ES-I3 (cell line): ENCODE measurements around the gene TTBK1.

Source experiments
- H3K36me3 ChIP-seq: 2 replicates; pipeline ENCODE4 v1.6.1; 2013; ENCODE audit warnings: mild to moderate bottlenecking, low read length, control low read depth, moderate library complexity; ENCODE audit not compliant: insufficient read depth
- H3K4me1 ChIP-seq: 2 replicates; pipeline ENCODE4 v1.6.1; 2013; ENCODE audit warnings: mild to moderate bottlenecking, control low read depth, low read length; ENCODE audit not compliant: insufficient read depth
- H3K9ac ChIP-seq: 2 replicates; pipeline ENCODE4 v1.6.1; 2013; ENCODE audit warnings: low read depth, mild to moderate bottlenecking, low read length, moderate library complexity
- H3K9me3 ChIP-seq: 2 replicates; pipeline ENCODE4 v1.6.1; 2013; ENCODE audit warnings: mild to moderate bottlenecking, low read length, moderate library complexity; ENCODE audit not compliant: control insufficient read depth, insufficient read depth

TTBK1 gene

DNA sequence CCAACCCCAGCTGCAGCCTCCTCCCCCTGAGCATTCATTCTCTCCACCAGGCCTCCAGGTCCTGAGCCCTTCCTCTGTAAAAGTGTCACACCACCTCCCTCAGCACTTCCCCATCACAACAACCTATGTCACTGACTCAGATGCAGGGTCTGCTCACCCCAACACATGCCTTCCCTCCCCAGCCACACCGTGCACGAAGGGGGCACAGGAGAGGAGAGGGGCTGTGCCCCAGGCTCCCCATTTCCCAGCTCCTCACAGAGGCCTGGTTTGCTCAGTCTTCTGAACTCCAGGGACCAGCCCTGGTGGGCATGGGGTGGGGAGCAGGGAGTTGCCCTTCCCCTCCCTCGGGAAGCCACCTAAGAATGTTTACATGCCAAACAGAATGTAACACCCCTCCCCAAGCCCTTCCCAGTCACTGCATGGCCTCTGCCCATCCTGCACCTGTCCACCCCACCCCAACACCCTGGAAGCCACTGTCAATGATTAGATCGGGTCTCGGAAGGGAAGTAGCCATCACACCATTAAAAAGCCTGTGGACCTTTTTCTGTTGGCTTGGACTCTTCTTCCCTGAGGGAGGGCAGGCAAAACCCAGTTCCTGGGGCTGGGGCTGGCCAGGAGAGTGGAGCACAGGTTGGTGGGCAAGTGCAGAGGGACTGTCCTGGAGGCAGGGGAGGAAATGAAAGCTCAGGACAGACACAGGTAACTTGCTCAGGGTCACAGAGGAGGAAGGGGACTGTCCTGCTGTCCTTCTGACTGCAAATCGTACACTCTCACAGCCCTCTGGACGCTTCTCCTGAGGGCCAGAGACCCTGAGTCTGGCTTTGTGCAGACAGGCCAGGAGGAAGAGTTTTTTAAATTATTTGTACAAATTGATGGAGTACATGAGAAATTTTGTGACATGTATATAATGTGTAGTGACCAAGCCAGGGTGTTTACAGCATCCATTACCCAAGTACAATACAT is 44.7 kb downstream of the TTBK1 start:
- H3K9me3 ChIP-seq: no peaks in the 10 kb centered on the region
- H3K4me1 ChIP-seq: peaks cover 12% of the 10 kb centered on the region; the same call in 1 of the 2 replicates
- H3K36me3 ChIP-seq: no peaks in the 10 kb centered on the region
- H3K9ac ChIP-seq: no peak overlapping the region

- H3K4me1 ChIP-seq: peaks cover 12% of the 10 kb centered on the region; the same call in 1 of the 2 replicates
- no peaks in the 10 kb centered on the region for H3K36me3 ChIP-seq
- H3K9ac ChIP-seq: no peak overlapping the region
- no peaks in the 10 kb centered on the region for H3K9me3 ChIP-seq
These were observed 47.1 kb downstream of the TTBK1 start for GRCh38 chr6:43290339-43290904.

DNA sequence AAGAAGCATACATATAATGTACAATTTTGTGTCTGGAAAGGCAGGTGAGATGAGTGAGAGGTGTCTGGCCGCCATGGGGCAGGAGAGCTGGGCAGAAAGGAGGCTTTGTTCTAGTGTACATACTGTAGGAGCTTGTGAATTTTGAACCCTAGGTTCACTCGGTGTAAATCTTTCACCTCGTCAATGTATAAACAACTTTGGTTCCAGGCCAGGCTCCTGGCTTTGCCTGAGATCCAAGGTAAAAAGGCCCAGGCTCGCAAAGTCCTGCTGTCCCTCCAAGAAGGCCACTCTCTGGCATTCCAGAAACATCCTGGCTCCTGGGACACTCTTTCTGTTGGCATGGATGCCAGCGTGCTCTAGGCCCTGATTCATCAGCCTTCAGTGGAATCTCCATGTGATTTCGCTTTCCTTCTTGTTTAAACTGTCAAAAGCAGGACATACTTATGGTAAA is 47.6 kb downstream of the TTBK1 start:
- Histone ChIP-seq H3K9me3 (no peaks in the 10 kb centered on the region), H3K4me1 (peaks cover 12% of the 10 kb centered on the region; the same call in 1 of the 2 replicates), H3K36me3 (no peaks in the 10 kb centered on the region), H3K9ac (no peak overlapping the region)

GRCh38 chr6:43291708-43292107 is 48.4 kb downstream of the TTBK1 start:
- no peaks in the 10 kb centered on the region for H3K9me3 ChIP-seq
- H3K4me1 ChIP-seq: peaks cover 10% of the 10 kb centered on the region; the same call in 1 of the 2 replicates
- no peak overlapping the region for H3K9ac ChIP-seq
- H3K36me3 ChIP-seq: no peaks in the 10 kb centered on the region

DNA sequence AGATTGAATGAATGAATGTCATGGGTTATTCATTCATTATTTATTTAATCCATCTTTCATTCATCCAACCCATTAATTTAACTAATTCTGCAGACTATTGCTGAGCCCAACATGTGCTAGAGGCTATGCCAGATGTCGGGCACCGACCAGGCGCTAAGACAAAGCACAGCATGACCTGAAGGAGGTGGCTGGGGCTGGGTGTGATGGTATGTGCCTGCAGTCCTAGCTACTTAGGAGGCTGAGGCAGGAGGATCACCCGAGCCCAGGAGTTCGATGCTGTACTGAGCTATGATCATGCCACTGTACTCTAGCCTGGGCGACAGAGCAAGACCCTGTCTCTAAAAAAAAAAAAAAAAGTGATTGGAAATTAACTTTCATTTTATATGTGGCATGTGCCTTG is 49.1 kb downstream of the TTBK1 start:
- Histone ChIP-seq H3K9me3 (no peaks in the 10 kb centered on the region), H3K36me3 (no peaks in the 10 kb centered on the region), H3K9ac (no peak overlapping the region), H3K4me1 (peaks cover 5% of the 10 kb centered on the region; the same call in 1 of the 2 replicates)

DNA sequence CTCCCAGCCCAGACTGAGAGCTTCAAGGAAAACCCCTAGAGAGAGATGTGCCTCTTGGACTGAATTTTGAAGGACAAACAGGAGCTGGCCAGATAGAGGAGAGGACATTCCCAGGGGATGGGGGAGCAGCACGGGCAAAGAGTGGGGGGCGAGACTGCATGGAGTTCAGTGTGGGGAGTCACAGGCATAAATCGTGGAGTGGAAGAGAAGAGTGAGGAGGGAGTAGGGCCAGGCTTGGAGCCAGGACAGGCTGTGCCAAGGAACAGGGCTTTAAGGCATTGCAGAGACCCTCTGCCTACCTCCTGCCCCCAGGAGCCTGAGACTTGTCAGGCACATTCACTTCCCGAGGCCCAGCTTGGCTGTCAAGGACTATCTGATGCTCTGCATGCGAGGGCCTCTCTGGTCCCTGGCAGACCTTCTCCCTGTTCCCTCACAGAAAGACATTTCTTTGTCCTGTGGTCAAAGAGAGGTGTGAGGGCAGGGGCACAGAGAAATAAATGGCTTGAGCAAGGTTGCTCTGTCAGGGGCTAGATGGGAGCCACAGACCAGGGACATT is 49.6 kb downstream of the TTBK1 start:
- peaks cover under 1% of the 10 kb centered on the region; the same call in 1 of the 2 replicates for H3K4me1 ChIP-seq
- no peaks in the 10 kb centered on the region for H3K36me3 ChIP-seq
- H3K9ac ChIP-seq: no peak overlapping the region
- no peaks in the 10 kb centered on the region for H3K9me3 ChIP-seq

DNA sequence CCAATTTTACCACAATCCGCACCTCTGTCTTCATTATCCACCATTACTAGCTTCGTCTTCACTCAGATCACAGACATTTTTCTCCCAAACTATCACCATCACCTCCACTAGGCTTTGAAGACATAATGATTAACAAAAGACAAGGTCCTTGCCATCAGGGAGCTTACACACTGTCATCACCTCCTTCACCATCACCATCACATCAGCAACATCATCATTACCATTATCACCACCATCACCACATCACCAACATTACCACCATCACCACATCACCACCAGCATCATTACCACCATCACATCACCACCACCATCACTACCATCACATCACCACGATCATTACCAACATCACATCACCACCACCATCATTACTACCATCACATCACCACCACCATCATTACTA is 50.4 kb downstream of the TTBK1 start:
- H3K9ac ChIP-seq: no peak overlapping the region
- no peaks in the 10 kb centered on the region; the same call in 1 of the 2 replicates for H3K4me1 ChIP-seq
- no peaks in the 10 kb centered on the region for H3K9me3 ChIP-seq
- H3K36me3 ChIP-seq: no peaks in the 10 kb centered on the region

DNA sequence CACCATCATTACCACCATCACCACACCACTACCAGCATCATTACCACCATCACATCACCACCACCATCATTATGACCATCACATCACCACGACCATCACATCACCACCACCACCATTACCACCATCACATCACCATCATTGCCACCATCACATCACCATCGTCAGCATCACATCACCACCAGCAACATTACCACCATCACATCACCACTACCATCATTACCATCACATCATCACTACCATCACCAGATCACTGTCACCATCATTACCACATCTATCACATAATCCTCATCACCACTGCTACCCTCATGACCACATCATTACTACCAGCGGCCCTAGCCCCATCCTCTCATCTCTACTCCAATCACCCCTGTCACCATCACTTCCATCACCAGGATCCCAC is 51.3 kb downstream of the TTBK1 start:
- Histone ChIP-seq H3K36me3 (no peaks in the 10 kb centered on the region), H3K9me3 (no peaks in the 10 kb centered on the region), H3K9ac (no peak overlapping the region), H3K4me1 (no peaks in the 10 kb centered on the region; the same call in 1 of the 2 replicates)

- Histone ChIP-seq H3K9me3 (no peaks in the 10 kb centered on the region), H3K36me3 (no peaks in the 10 kb centered on the region)
These were observed 52.2 kb downstream of the TTBK1 start for GRCh38 chr6:43295456-43295855.

GRCh38 chr6:43296780-43297497 is 53.7 kb downstream of the TTBK1 start:
- no peaks in the 10 kb centered on the region; the same call in 1 of the 2 replicates for H3K4me1 ChIP-seq
- no peak overlapping the region for H3K9ac ChIP-seq

More at GRCh38 chr6:43295456-43295855, 52.2 kb downstream of the TTBK1 start:
- no peaks in the 10 kb centered on the region; the same call in 1 of the 2 replicates for H3K4me1 ChIP-seq
- no peak overlapping the region for H3K9ac ChIP-seq

GRCh38 chr6:43297644-43298564 is 54.6 kb downstream of the TTBK1 start, which contains the start of gene SLC22A7:
Gene SLC22A7 (plus strand): TSS chr6:43298260. CDS start chr6:43298359, 99 bp downstream.
- Histone ChIP-seq H3K36me3 (no peaks in the 10 kb centered on the region), H3K9ac (no peak within 1 kb of the TSS), H3K9me3 (no peaks in the 10 kb centered on the region), H3K4me1 (no peaks in the 10 kb centered on the region; the same call in 1 of the 2 replicates)

More at GRCh38 chr6:43296780-43297497, 53.7 kb downstream of the TTBK1 start:
- no peaks in the 10 kb centered on the region for H3K9me3 ChIP-seq
- H3K36me3 ChIP-seq: no peaks in the 10 kb centered on the region

GRCh38 chr6:43298565-43299337 is 55.5 kb downstream of the TTBK1 start:
- H3K36me3 ChIP-seq: no peaks in the 10 kb centered on the region
- no peak overlapping the region for H3K9ac ChIP-seq
- H3K9me3 ChIP-seq: no peaks in the 10 kb centered on the region
- no peaks in the 10 kb centered on the region; the same call in 1 of the 2 replicates for H3K4me1 ChIP-seq
